Lung (tissue), 12 donors: ENCODE measurements around the gene CLEC2L. TPM values are rescaled to one million over a fixed set of nuclear protein-coding genes. Genes with fewer than 3 reads are reported as not detected.

Source experiments
- ATAC-seq: fragments of 200-7000 bp; cut with Tn5 transposase; one replicate; pipeline ENCODE4 v1.9.1; 2020; ENCODE audit warnings: moderate number of reproducible peaks; ENCODE audit not compliant: insufficient read depth, low FRiP score
- DNase-seq, 3 donors: peaks; one replicate each; pipeline ENCODE4 v3.0.0-alpha.2; 2013 to 2017
- H3K27ac ChIP-seq, 2 donors: one replicate each; pipeline ENCODE4 v1.5.1; 2013; ENCODE audit warnings: mild to moderate bottlenecking in 2 of 2, moderate library complexity in 2 of 2, control low read depth in 1 of 2, inconsistent platforms in 1 of 2, low read depth in 1 of 2, low read length in 1 of 2
- H3K27me3 ChIP-seq, 3 donors: one replicate each; pipeline ENCODE4 v1.5.1; 2013; ENCODE audit warnings: low read length in 2 of 3; ENCODE audit not compliant: control insufficient read depth in 3 of 3, insufficient read depth in 3 of 3
- H3K36me3 ChIP-seq, 4 donors: one replicate each; pipeline ENCODE4 v1.5.1; 2013; ENCODE audit warnings: low read length in 4 of 4, mild to moderate bottlenecking in 1 of 4, moderate library complexity in 1 of 4; ENCODE audit not compliant: control insufficient read depth in 4 of 4, insufficient read depth in 4 of 4
- H3K4me1 ChIP-seq, 5 donors: one replicate each; pipeline ENCODE4 v1.5.1; 2013; ENCODE audit warnings: low read length in 5 of 5, mild to moderate bottlenecking in 2 of 5, moderate library complexity in 1 of 5; ENCODE audit not compliant: control insufficient read depth in 5 of 5, insufficient read depth in 5 of 5
- H3K4me3 ChIP-seq: one replicate; pipeline ENCODE4 v1.5.1; 2013; ENCODE audit warnings: mild to moderate bottlenecking, control low read depth, moderate library complexity
- H3K9ac ChIP-seq, 2 donors: one replicate each; pipeline ENCODE4 v1.5.1; 2013; ENCODE audit warnings: low read length in 2 of 2, control low read depth in 1 of 2; ENCODE audit not compliant: insufficient read depth in 1 of 2
- H3K9me3 ChIP-seq, 4 donors: one replicate each; pipeline ENCODE4 v1.5.1; 2013; ENCODE audit warnings: low read length in 3 of 4, mild to moderate bottlenecking in 1 of 4, moderate library complexity in 1 of 4; ENCODE audit not compliant: control insufficient read depth in 4 of 4, insufficient read depth in 3 of 4
- CTCF ChIP-seq: IDR thresholded peaks from 2 replicates; pipeline ENCODE4 v1.5.1; 2012; ENCODE audit warnings: mild to moderate bottlenecking; ENCODE audit errors: control extremely low read depth, extremely low read depth
- WGBS, 2 donors: extraction: QIAGEN DNeasy Blood & Tissue Kit; methylation state at CpG; one replicate each; pipeline ENCODE4 v1.1.7; 2013; 5-methylcytosine and 5-hydroxymethylcytosine counted together
- polyA plus RNA-seq, 2 donors: library from polyadenylated mRNA; stranded (reverse); fragments of 200-250 nt; gene quantifications; one replicate each; pipeline ENCODE4 v1.2.1, GENCODE V29; 2013
- total RNA-seq, 2 donors: library from RNA; depleted of rRNA in 1 of 2; stranded (reverse); fragments of >200 nt in 1 of 2; gene quantifications; one replicate each; pipeline ENCODE4 v1.2.1, GENCODE V29; 2014 to 2021
- donor health status: control.
- donor health status: control.
- donor health status: Bipolar disorder and iron deficiency.
- donor health status: healthy.
- donor health status: DM: yes; HTN: yes; CAD: no.

Gene CLEC2L
- total and polyA plus RNA-seq, 4 donors, result 0.03 TPM; not detected in 3

- Histone ChIP-seq H3K9ac (no peak overlapping the region), H3K4me3 (no peak overlapping the region), H3K36me3 (peaks cover 33 to 57% (median 48%) of the 10 kb centered on the region in 4 donors), H3K27ac (no peak overlapping the region), H3K4me1 (no peaks in the 10 kb centered on the region), H3K27me3 (no peaks in the 10 kb centered on the region), H3K9me3 (no peaks in the 10 kb centered on the region)
- TF ChIP-seq CTCF, result no peak
- no peak for DNase-seq
- ATAC-seq, result no peak
- 94 to 95% methylated on average over 4 of the region's 4 CpGs for WGBS, 2 donors
Measured at GRCh38 chr7:139592801-139593461, 69.4 kb downstream of the CLEC2L start.

GRCh38 chr7:139594090-139594489, 70.6 kb downstream of the CLEC2L start:
- no peak for DNase-seq
- 98 to 100% methylated on average over 2 of the region's 2 CpGs for WGBS, 2 donors
- Histone ChIP-seq H3K36me3 (peaks cover 39 to 57% (median 47%) of the 10 kb centered on the region in 4 donors), H3K9ac (no peak overlapping the region), H3K9me3 (no peaks in the 10 kb centered on the region), H3K4me3 (no peak overlapping the region), H3K4me1 (no peaks in the 10 kb centered on the region), H3K27me3 (no peaks in the 10 kb centered on the region), H3K27ac (no peak overlapping the region)
- no peak for TF ChIP-seq CTCF
- no peak for ATAC-seq

Other genes with a start within 250 kb of the CLEC2L start
- gene FMC1, start 182.3 kb upstream of the CLEC2L start, total RNA-seq, result 10 to 100 TPM in 1 of 2 donors, 1 to 10 TPM in 1; 8.7 to 12.4 TPM
- gene FMC1, start 182.3 kb upstream of the CLEC2L start, polyA plus RNA-seq, result 10 to 100 TPM; 14.0 to 44.6 TPM
- gene LUC7L2, start 163.8 kb upstream of the CLEC2L start, total RNA-seq, result 10 to 100 TPM; 93.2 to 95.4 TPM
- gene LUC7L2, start 163.8 kb upstream of the CLEC2L start, polyA plus RNA-seq, result 10 to 100 TPM; 35.1 to 41.4 TPM
- 1 to 10 TPM in 1 of 2 donors, under 1 TPM in 1; 0.34 to 3.8 TPM for gene KLRG2, start 40.0 kb upstream of the CLEC2L start, total RNA-seq
- 1 to 10 TPM; 1.5 TPM for gene KLRG2, start 40.0 kb upstream of the CLEC2L start, polyA plus RNA-seq